SKM-1 (cell line): ENCODE measurements around the gene SPTA1.
"Not testable (repeated sequence)": the region's sequence is repeated elsewhere in the genome, so short reads cannot be mapped to it uniquely, and the experiment has no call there.

Experiments used
- DNase-seq: peaks from one replicate; lab custom pipeline; 2025; ENCODE audit not compliant: unreplicated experiment; lab: John Stamatoyannopoulos, UW

Gene SPTA1

GRCh38 chr1:158686111-158687009 lies at the start of gene SPTA1:
TSS of gene SPTA1 (minus strand) at chr1:158686715. CDS start at chr1:158686517, 198 bp downstream.
- DNase-seq: no peak

DNA sequence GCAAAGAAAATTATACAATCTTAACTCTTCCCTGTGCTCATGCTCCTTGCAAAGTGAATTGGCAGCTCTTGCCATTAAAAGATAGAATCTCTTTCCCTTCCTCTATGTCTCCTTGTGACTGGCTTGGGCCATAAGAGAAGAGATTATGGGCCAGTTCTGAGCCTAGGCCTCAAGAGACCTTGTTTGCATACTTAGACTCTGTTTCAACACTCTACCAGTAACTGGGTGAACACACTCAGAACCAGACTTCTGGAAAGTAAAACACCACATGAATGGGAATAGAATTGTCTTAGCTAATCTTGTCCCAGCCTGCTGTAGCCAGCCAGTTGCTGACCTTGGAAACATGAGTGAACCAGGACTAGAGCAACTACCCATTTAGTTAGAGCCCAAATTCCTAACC lies 49.3 kb upstream of the SPTA1 start:
- no peak for DNase-seq

DNA sequence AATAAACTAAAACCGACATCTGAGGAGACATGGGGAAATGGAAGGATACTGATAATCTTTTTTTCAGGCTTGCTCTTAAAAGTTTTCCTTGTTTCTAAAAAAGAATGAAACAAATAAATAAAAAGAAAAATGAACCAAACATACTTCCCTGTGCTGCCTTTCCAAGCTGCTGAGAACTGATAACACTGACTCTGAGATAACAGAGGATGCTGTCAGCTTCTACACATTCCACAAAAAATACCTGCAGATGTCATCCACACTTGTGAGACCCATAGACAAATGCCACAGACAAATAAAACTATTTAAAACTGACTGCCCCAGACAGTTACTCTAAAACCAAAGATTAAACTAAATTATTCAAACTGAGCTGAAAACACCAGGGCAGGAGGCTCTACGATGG lies 46.0 kb upstream of the SPTA1 start:
- no peak for DNase-seq

GRCh38 chr1:158731707-158732106 lies 45.2 kb upstream of the SPTA1 start:
- no peak for DNase-seq

- no peak for DNase-seq
Observed at GRCh38 chr1:158730453-158730852, 43.9 kb upstream of the SPTA1 start.

- DNase-seq: no peak
Observed at GRCh38 chr1:158728510-158729225, 42.2 kb upstream of the SPTA1 start.

- DNase-seq: no peak
Observed at GRCh38 chr1:158724442-158724841, 37.9 kb upstream of the SPTA1 start.

DNA sequence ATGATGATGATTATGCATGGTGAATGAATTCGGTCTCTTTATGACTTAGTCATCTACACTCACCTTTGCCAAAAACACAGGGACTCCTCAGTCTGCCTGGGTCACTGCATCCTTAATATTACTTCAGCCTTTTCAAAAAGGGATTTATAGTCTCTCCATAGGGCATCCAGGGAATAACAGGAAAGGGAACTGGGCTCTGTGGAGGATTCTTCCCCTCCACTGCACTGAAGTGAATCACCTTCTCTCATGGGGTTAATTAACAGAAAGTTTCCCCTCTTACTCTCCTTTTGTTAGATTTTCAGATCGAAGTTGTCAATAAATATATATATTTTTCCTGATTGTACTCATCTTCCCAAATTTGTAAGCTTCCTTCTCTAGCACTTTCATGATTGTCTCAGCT lies 34.1 kb upstream of the SPTA1 start, which contains the start of gene OR6K3:
Gene OR6K3, minus strand, starts transcription at position 101 of the 400 bp plus-strand sequence. CDS start 2,605 bp downstream, outside the sequence.
- no peak for DNase-seq

DNA sequence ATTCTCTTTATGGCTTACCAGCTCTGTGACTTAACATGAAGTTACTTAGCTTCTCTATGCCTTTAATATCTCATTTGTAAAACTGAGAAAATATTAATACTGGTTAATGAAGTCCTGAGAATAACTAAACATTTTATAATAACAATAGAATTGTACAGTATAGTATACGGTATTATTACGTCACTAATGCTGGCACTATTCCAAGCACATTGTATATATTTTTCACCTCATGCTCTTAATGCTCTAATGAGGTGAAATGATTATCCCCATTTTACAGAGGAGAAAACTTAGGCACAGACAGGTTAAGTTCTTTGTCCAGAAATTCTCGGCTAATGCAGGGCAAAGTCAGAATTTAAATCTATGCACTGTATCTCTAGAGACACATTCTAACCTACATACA lies 33.1 kb upstream of the SPTA1 start:
- no peak for DNase-seq

DNA sequence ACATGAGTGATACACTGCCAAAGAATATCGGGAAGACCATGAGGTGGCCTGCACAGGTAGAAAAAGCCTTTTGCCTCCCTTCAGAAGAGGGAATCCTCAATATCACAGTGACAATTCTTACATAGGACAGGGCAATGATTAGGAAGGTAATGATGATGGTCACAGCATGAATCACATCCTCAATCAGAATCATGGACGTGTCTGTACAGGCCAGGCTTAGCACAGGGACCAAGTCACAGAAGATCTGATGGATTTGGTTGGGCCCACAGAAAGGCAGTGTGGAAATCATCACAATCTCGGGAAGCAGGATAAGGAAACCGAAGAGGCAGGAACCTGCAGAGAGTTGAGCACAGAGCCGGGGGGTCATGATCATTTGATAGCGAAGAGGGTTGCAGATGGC lies 30.8 kb upstream of the SPTA1 start:
- no peak for DNase-seq

DNA sequence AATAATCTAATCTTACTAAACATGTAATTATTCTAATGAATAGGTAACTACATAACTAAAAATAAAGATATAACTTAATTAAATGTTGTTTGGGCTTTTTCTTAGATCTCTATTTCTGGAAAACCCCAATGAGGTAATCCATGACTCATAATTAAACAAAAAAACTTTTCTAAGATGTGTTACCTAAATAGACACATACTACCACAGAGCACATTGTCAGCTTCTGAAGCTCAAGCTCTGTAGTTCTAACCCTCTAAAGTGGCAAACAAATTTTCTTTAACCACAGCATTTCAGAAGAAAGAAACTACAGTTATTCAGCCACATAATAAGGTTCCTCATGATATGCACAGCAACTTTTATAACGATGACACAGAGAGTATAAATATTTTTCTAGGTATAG lies 29.8 kb upstream of the SPTA1 start:
- no peak for DNase-seq

DNA sequence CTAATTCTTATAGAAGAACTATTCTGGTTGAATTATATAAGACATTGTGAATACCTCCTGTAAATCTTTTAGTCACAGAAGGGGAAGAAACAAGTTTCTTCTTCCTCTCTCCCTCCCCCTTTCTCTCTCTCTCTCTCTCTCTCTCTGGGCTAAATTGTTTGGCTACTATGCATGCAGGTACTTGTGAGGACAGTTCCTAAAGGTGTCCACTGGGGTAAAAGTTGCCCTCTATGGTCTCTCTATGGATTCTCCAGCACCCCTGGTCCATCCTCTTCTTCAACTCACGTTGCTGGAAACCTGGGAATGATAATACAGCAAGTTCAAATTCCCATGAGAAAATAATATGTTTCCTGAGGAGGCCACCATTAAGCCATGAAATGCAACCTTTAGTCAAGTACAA lies 28.2 kb upstream of the SPTA1 start:
- no peak for DNase-seq

GRCh38 chr1:158711098-158711497 lies 24.6 kb upstream of the SPTA1 start:
- no peak for DNase-seq

GRCh38 chr1:158706096-158706495 lies 19.6 kb upstream of the SPTA1 start:
- DNase-seq: no peak

GRCh38 chr1:158700552-158700951 lies 14.0 kb upstream of the SPTA1 start, which contains the start of gene OR6K2:
TSS of gene OR6K2 (minus strand) at chr1:158700652. CDS start at chr1:158700652, 0 bp downstream.
- DNase-seq: no peak

GRCh38 chr1:158694596-158694995 lies 8.1 kb upstream of the SPTA1 start:
- no peak for DNase-seq

- no peak for DNase-seq
Observed at GRCh38 chr1:158692356-158692755, 5.8 kb upstream of the SPTA1 start.

GRCh38 chr1:158691907-158692306 lies 5.4 kb upstream of the SPTA1 start:
- DNase-seq: no peak

- DNase-seq: not testable (repeated sequence)
Observed at GRCh38 chr1:158691149-158691548, 4.6 kb upstream of the SPTA1 start.

DNA sequence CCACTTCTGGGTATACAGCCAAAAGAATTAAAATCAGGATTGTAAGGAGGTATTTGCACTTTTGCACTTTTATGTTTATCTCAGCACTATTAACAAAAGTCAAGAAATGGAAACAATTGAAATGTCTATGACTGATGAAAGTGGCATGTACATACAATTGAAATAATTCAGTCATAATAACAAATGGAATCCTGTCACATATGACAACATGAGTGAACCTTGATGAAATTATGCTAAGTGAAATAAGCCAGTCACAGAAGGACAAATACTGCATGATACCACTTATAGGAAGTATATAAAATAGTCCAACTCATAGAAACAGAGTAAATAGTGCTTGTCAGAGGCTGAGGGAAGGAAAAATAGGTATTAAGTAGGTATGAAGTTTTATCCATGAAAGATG lies 3.4 kb upstream of the SPTA1 start:
- no peak for DNase-seq

- no peak for DNase-seq
Observed at GRCh38 chr1:158689110-158689509, 2.6 kb upstream of the SPTA1 start.

GRCh38 chr1:158688343-158688742 lies 1.8 kb upstream of the SPTA1 start:
- DNase-seq: not testable (repeated sequence)
